Endothelial cell of umbilical vein (primary cell): Measurements from ENCODE around the gene ADI1. TPM values are rescaled to one million over a fixed set of nuclear protein-coding genes. Genes with fewer than 3 reads are reported as not detected.

ENCODE experiments used
- BruUV-seq: library from RNA; stranded (reverse); fragments of 400-500 nt; replicated peaks from 2 replicates; lab custom pipeline; 2021; lab: Mats Ljungman, UMichigan
- CTCF ChIA-PET: fragments of 300-600, 350-600 bp; sonication (Branson Sonifier 250); formaldehyde crosslinking; loops from one replicate; lab custom pipeline; 2021; ENCODE audit warnings: antibody characterized with exemption, inconsistent platforms; lab: Charles Lee
- POLR2A ChIA-PET: fragments of 300-600, 350-600 bp; sonication (Branson Sonifier 250); formaldehyde crosslinking; loops from one replicate; lab custom pipeline; 2021; ENCODE audit warnings: antibody characterized with exemption, inconsistent platforms; lab: Charles Lee
- DNase-seq: peaks from one replicate; pipeline ENCODE4 v3.0.0-alpha.2; 2011; ENCODE audit warnings: low read depth, low spot score
- FAIRE-seq: peaks from 2 replicates; lab custom pipeline; 2011; peaks lifted over from hg19 to GRCh38; lab: Jason Lieb, UNC
- H2AFZ ChIP-seq: 2 replicates; pipeline ENCODE4 v1.6.0; 2012; ENCODE audit warnings: low read depth, low read length, control low read depth, inconsistent platforms
- H3K27ac ChIP-seq: 2 replicates; pipeline ENCODE4 v1.5.1; 2011; ENCODE audit warnings: low read depth, mild to moderate bottlenecking, control low read depth, low read length, moderate library complexity; ENCODE audit not compliant: insufficient read depth
- H3K27me3 ChIP-seq, 2 experiments: 2 replicates each; pipeline versions ENCODE4 v1.6.0 to v1.6.1; 2011; ENCODE audit warnings: low read length in 2 of 2, mixed read lengths in 1 of 2; ENCODE audit not compliant: control insufficient read depth in 2 of 2, insufficient read depth in 2 of 2
- H3K36me3 ChIP-seq, 2 experiments: 2 replicates in 1 of 2; 3 replicates in 1 of 2; pipeline ENCODE4 v1.5.1; 2011; ENCODE audit warnings: low read length in 2 of 2, mild to moderate bottlenecking in 1 of 2, moderate library complexity in 1 of 2; ENCODE audit not compliant: control insufficient read depth in 2 of 2, insufficient read depth in 2 of 2; ENCODE audit errors: extremely low read depth in 1 of 2
- H3K4me1 ChIP-seq: 3 replicates; pipeline ENCODE4 v1.5.1; 2011; ENCODE audit warnings: mild to moderate bottlenecking, low read length; ENCODE audit not compliant: control insufficient read depth, insufficient read depth; ENCODE audit errors: extremely low read depth
- H3K4me2 ChIP-seq: 2 replicates; pipeline ENCODE4 v1.6.1; 2011; ENCODE audit warnings: low read length, control low read depth, mixed read lengths; ENCODE audit not compliant: insufficient read depth
- H3K4me3 ChIP-seq, 3 experiments: fragments of 200-600 bp in 1 of 3; sonication (generic), shearing (Covaris generic) in 1 of 3; replicated peaks in 1 of 3; 2 replicates each; pipeline ENCODE4 v1.5.1; 2011 to 2016; ENCODE audit warnings: control low read depth in 3 of 3, low read length in 3 of 3, mild to moderate bottlenecking in 2 of 3, inconsistent platforms in 1 of 3, low read depth in 1 of 3, moderate library complexity in 1 of 3; ENCODE audit not compliant: insufficient read depth in 1 of 3
- H3K79me2 ChIP-seq: 2 replicates; pipeline ENCODE4 v1.6.0; 2012; ENCODE audit warnings: low read length, inconsistent platforms; ENCODE audit not compliant: control insufficient read depth, insufficient read depth
- H3K9ac ChIP-seq: replicated peaks from 2 replicates; pipeline ENCODE3; 2011; ENCODE audit warnings: low read length, control low read depth; ENCODE audit not compliant: insufficient read depth; ENCODE audit errors: extremely low read depth
- H3K9me1 ChIP-seq: replicated peaks from 3 replicates; pipeline ENCODE4 v1.6.0; 2011; ENCODE audit warnings: mild to moderate bottlenecking, low read length; ENCODE audit not compliant: control insufficient read depth, insufficient read depth; ENCODE audit errors: extremely low read depth
- H3K9me3 ChIP-seq: replicated peaks from 2 replicates; pipeline ENCODE4 v1.5.1; 2012; ENCODE audit warnings: low read length, inconsistent platforms; ENCODE audit not compliant: control insufficient read depth, insufficient read depth
- H4K20me1 ChIP-seq: replicated peaks from 2 replicates; pipeline ENCODE3; 2011; ENCODE audit warnings: mild to moderate bottlenecking, low read length; ENCODE audit not compliant: control insufficient read depth, insufficient read depth; ENCODE audit errors: extremely low read depth
- CTCF ChIP-seq, 2 donors: IDR thresholded peaks; 1 replicate in 1 of 2; 2 replicates in 1 of 2; pipeline ENCODE4 v1.5.1; 2011; ENCODE audit warnings: low read length in 2 of 2, mild to moderate bottlenecking in 2 of 2, moderate library complexity in 2 of 2, control low read depth in 1 of 2, inconsistent platforms in 1 of 2, low read depth in 1 of 2; ENCODE audit not compliant: insufficient read depth in 1 of 2; ENCODE audit errors: extremely low read depth in 1 of 2
- EZH2 ChIP-seq: IDR thresholded peaks from 2 replicates; pipeline ENCODE4 v1.6.1; 2012; ENCODE audit warnings: borderline replicate concordance, low read depth, mild to moderate bottlenecking, moderate library complexity, low read length, inconsistent platforms; ENCODE audit not compliant: severe bottlenecking
- FOS ChIP-seq: IDR thresholded peaks from 2 replicates; pipeline ENCODE4 v1.6.1; 2011; ENCODE audit warnings: mild to moderate bottlenecking, low read length, moderate library complexity, borderline replicate concordance; ENCODE audit not compliant: insufficient read depth
- GATA2 ChIP-seq: IDR thresholded peaks from 2 replicates; pipeline ENCODE4 v1.7.0; 2011; ENCODE audit warnings: low read depth, mild to moderate bottlenecking, moderate library complexity, mixed read lengths, low read length; ENCODE audit not compliant: insufficient read length, insufficient read depth
- JUN ChIP-seq: IDR thresholded peaks from 2 replicates; pipeline ENCODE4 v1.6.1; 2011; ENCODE audit warnings: borderline replicate concordance, low read depth; ENCODE audit not compliant: insufficient read length, insufficient read depth
- MYC ChIP-seq: IDR thresholded peaks from one replicate; pipeline ENCODE4 v1.6.1; 2011; ENCODE audit warnings: mild to moderate bottlenecking, low read depth, low read length
- POLR2A ChIP-seq: IDR thresholded peaks from 2 replicates; pipeline ENCODE4 v1.6.1; 2012; ENCODE audit warnings: low read depth, mild to moderate bottlenecking, control low read depth, low read length
- POLR2AphosphoS5 ChIP-seq: IDR thresholded peaks from 2 replicates; pipeline ENCODE4 v1.6.1; 2012; ENCODE audit warnings: low read depth, mild to moderate bottlenecking, control low read depth, low read length, moderate library complexity; ENCODE audit not compliant: insufficient read depth
- dilution Hi-C: fragments of 300-500 bp; cut with MboI; formaldehyde crosslinking; loops from one replicate; pipeline ENCODE4 v1.15.0; 2019; ENCODE audit warnings: low sequenced_read_pairs; ENCODE audit not compliant: extremely low pct_ligation_motif_present
- intact Hi-C: fragments of 100-400 bp; cut with micrococcal nuclease; formaldehyde crosslinking; loops from one replicate; pipeline ENCODE4 v1.10.0; 2022
- polyA plus RNA-seq, 4 experiments: library from polyadenylated mRNA; depleted of rRNA in 3 of 4; stranded (reverse) in 3 of 4; unstranded in 1 of 4; fragments of >200 nt; gene quantifications; 2 replicates each; pipeline versions ENCODE4 v1.2.1 to v1.2.3, GENCODE V29; 2011 to 2012; ENCODE audit warnings: missing spikeins in 1 of 4
- total RNA-seq: library from RNA; stranded (reverse); gene quantifications from 2 replicates; pipeline ENCODE4 v1.2.3, GENCODE V29; 2021
- TF ChIP-seq, protein P1 (sequence below): IDR thresholded peaks from 2 replicates; pipeline ENCODE4 v1.6.1; 2011; ENCODE audit not compliant: insufficient read depth, insufficient read length

Gene ADI1
- total and polyA plus RNA-seq, 2 donors (not counting 3 experiments of a cell fraction or from before 2014, with no cell fraction given), result 38.6 to 49.7 TPM

DNA sequence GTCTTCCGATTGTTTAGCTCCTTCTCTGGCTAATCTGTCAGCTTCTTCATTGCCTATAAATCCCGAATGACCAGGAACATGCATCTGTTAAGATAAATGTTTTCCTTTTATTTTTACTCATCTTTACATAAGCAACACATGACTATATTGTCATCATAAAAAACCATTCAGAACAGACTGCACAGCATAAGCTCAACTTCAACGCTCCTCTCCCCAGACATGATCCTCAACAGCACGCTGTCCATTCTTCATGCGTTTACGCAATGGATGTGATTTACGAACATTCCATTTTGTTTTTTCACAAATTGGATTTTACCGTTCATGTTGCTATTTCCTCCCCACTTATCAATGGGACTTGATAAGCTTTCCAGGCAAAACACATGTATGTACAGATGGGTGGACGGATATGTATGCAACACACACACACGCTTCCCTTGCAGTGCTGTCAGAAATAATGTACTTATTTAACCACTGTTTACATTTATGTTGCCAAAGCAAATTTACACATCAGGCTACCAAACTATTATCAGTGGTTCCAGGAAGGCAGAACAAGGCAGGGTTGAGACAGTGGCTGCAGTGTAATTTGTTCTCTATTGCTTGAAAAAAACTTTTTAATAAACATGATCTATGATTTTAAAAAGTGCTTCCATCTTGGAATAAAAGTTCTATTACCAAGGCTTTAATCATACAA lies 26.6 kb upstream of the ADI1 start:
- no TSS peak for BruUV-seq
- Histone ChIP-seq H3K4me3 (no peak overlapping the region), H4K20me1 (no peaks in the 10 kb centered on the region), H3K4me2 (no peak overlapping the region), H3K9me1 (no peaks in the 10 kb centered on the region), H3K4me1 (no peaks in the 10 kb centered on the region), H3K79me2 (peaks cover 8% of the 10 kb centered on the region), H3K9ac (no peak overlapping the region), H3K27ac (no peak overlapping the region), H2AFZ (no peak overlapping the region), H3K36me3 (peaks cover 29 to 52% of the 10 kb centered on the region in 2 experiments), H3K27me3 (no peaks in the 10 kb centered on the region), H3K9me3 (no peaks in the 10 kb centered on the region)
- no peak for FAIRE-seq
- ChIA-PET CTCF (interaction anchor here (0.7 to 1.2 kb wide), 2 partner anchors 10 to 52 kb away, joined by 3 read pairs; no protein-coding TSS in a partner anchor), POLR2A (no interaction called here)
- no peak for DNase-seq
- intact Hi-C loops (no loop called here), dilution Hi-C loops (no loop called here)
- no peak for TF ChIP-seq EZH2

DNA sequence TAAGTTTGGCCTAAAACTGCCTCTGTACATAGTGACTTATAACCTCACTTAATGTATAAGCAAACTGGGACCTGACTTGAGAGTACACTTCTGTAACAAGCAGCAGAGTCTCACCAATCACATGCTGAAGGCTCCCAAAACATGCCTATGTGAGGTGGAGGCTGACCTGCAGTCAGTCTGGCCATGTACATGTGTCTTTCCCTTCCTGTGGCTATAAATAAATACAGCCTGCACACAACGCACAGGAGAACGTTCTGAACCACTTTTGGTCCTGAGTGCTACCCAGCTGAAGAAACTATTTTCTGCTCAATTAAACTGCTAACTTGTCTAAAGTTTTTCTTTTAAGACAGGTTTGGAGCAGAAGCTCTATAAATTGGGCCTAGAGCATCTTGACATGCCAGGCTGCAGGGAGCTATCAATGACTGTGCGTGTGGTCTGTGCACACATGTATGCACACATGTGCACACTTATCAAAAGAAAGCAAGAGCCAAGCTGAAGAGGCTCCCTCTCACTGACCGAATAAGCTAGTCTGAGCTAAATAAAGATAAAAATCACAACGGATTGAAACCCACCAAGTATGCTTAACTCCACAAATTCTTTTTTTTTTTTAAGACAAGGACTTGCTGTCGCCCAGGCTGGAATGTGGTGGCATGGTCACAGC lies 23.8 kb upstream of the ADI1 start:
- Histone ChIP-seq H3K9ac (no peak overlapping the region), H3K36me3 (peaks cover 23 to 33% of the 10 kb centered on the region in 2 experiments), H3K4me3 (no peak overlapping the region), H3K27ac (no peak overlapping the region), H3K4me1 (no peaks in the 10 kb centered on the region), H3K27me3 (no peaks in the 10 kb centered on the region), H3K79me2 (peaks cover 8% of the 10 kb centered on the region), H3K4me2 (no peak overlapping the region), H2AFZ (no peak overlapping the region), H4K20me1 (no peaks in the 10 kb centered on the region), H3K9me3 (no peaks in the 10 kb centered on the region), H3K9me1 (no peaks in the 10 kb centered on the region)
- CTCF ChIA-PET, result no interaction called here
- DNase-seq (no peak), FAIRE-seq (no peak)
- POLR2A ChIA-PET, result no interaction called here
- TF ChIP-seq POLR2AphosphoS5 (no peak), CTCF (IDR thresholded peaks at IDR 0.05; ENCODE audit: extremely low read depth in 1 of 2, insufficient read depth in 1 of 2, low read depth in 1 of 2, low read length in 2 of 2) (no peak), JUN (no peak), MYC (no peak), POLR2A (no peak), EZH2 (no peak), FOS (no peak), GATA2 (no peak)
- TF ChIP-seq, protein P1, sequence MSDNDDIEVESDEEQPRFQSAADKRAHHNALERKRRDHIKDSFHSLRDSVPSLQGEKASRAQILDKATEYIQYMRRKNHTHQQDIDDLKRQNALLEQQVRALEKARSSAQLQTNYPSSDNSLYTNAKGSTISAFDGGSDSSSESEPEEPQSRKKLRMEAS, result no peak
- BruUV-seq, result no TSS peak
- dilution Hi-C loops, result no loop called here
- intact Hi-C loops, result no loop called here
